Measurements from ENCODE around the gene MT1E. TPM values are rescaled to one million over a fixed set of nuclear protein-coding genes. Genes with fewer than 3 reads are reported as not detected.
A peak's percentile ranks its signal among the peaks of the same experiment; 100 is the strongest.

Gene MT1E
- total RNA-seq, 1 experiment from 2014 or later, result 114 TPM

GRCh38 chr16:56634715-56635440, 9.3 kb downstream of the MT1E start:
- ATAC-seq (peak; percentile 2; the same call in 1 of the 2 replicates), DNase-seq (ENCODE audit: low spot score) (no peak)
- no peak for TF ChIP-seq EMX1 (CRISPR knock-in tag; IDR thresholded peaks at IDR 0.05)
- no peak for TF ChIP-seq ZNF671 (CRISPR knock-in tag; IDR thresholded peaks at IDR 0.05)
- no peak for TF ChIP-seq ZBTB21 (CRISPR knock-in tag; IDR thresholded peaks at IDR 0.05; ENCODE audit: borderline replicate concordance)
- TF ChIP-seq ERG (CRISPR knock-in tag; IDR thresholded peaks at IDR 0.05), result no peak
- TF ChIP-seq PRRX2 (CRISPR knock-in tag; IDR thresholded peaks at IDR 0.05), result no peak
- TF ChIP-seq SMAD3 (CRISPR knock-in tag; IDR thresholded peaks at IDR 0.05; ENCODE audit: borderline replicate concordance), result no peak
- TF ChIP-seq, protein P1, sequence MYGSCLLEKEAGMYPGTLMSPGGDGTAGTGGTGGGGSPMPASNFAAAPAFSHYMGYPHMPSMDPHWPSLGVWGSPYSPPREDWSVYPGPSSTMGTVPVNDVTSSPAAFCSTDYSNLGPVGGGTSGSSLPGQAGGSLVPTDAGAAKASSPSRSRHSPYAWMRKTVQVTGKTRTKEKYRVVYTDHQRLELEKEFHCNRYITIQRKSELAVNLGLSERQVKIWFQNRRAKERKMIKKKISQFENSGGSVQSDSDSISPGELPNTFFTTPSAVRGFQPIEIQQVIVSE (CRISPR knock-in tag; IDR thresholded peaks at IDR 0.05; ENCODE audit: borderline replicate concordance), result no peak

GRCh38 chr16:56635441-56635967, 9.9 kb downstream of the MT1E start:
- TF ChIP-seq HMGXB4 (CRISPR knock-in tag; IDR thresholded peaks at IDR 0.05), result peak; percentile 52; the same call in 1 of the 2 replicates
- TF ChIP-seq TEAD4 (CRISPR knock-in tag; IDR thresholded peaks at IDR 0.05), result no peak
- TF ChIP-seq ZNF512 (CRISPR knock-in tag; IDR thresholded peaks at IDR 0.05; ENCODE audit: borderline replicate concordance), result no peak
- ChIA-PET CTCF (interaction anchor here (1.9 kb wide), 1 partner anchor 32 kb away, joined by 4 read pairs; no protein-coding TSS in a partner anchor), POLR2A (interaction anchor here (1.1 to 5.1 kb wide), 2 partner anchors 10 to 34 kb away, joined by 4 to 24 read pairs; partner anchors contain the start of genes MT1E and MT1H)
- no peak for DNase-seq (ENCODE audit: low spot score)
- peak; percentile 4 for ATAC-seq
- Mint-ChIP-seq H3K27ac (no peak overlapping the region), H3K27me3 (ENCODE audit: low read depth) (peaks cover 100% of the 10 kb centered on the region), H3K4me3 (peak overlapping the region; percentile 71), H3K4me1 (peaks cover 32% of the 10 kb centered on the region), H3K36me3 (peaks cover 6% of the 10 kb centered on the region; the same call in 1 of the 2 replicates), H3K9me3 (no peaks in the 10 kb centered on the region)

More at GRCh38 chr16:56634715-56635440, 9.3 kb downstream of the MT1E start:
- H3K4me1 Mint-ChIP-seq, result peaks cover 32% of the 10 kb centered on the region
- H3K36me3 Mint-ChIP-seq, result peaks cover 6% of the 10 kb centered on the region; the same call in 1 of the 2 replicates
- H3K27me3 Mint-ChIP-seq (ENCODE audit: low read depth), result peaks cover 100% of the 10 kb centered on the region
- no peaks in the 10 kb centered on the region for H3K9me3 Mint-ChIP-seq
- ChIA-PET POLR2A (interaction anchor here (0.8 to 5.1 kb wide), 3 partner anchors 9 to 47 kb away, joined by 4 to 24 read pairs (median 4); partner anchors contain the start of genes MT1E, MT1H and MT1X), CTCF (interaction anchor here (1.9 kb wide), 1 partner anchor 31 kb away, joined by 4 read pairs; no protein-coding TSS in a partner anchor)
- H3K27ac Mint-ChIP-seq, result no peak overlapping the region
- H3K4me3 Mint-ChIP-seq, result peak overlapping the region; percentile 71

DNA sequence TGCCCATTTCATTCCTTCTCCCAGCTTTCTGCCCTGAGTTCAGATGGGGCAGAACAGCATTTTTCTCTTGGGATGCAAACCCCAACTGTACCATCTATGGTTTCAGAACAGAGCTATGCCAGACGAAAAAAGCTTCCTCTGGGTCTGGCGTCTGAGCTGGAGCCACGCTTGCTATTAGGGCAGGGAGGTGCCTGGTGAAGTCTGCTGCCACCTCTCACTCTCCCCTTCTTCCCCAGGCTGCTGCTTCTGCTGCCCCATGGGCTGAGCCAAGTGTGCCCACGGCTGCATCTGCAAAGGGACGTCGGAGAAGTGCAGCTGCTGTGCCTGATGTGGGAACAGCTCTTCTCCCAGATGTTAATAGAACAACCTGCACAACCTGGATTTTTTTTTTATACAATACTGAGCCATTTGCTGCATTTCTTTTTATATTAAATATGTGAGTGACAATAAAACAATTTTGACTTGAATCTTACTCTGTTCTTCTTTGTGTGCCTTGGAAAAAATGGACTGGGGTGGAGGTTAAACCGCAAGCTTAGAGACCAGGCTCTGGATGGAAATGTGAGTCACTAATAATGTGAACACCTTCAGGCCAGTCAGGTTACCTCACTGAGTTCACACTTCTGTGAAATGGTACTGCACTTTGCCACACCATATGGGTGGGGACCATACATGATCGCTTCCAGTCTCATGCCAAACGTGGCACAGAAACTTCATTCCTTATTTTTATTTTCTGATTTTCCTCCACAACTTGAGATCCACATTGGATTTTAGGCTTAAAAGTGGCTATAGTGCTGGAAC, 11.2 kb downstream of the MT1E start:
- Mint-ChIP-seq H3K27me3 (ENCODE audit: low read depth) (peaks cover 100% of the 10 kb centered on the region), H3K27ac (no peak overlapping the region)
- TF ChIP-seq, protein P2, sequence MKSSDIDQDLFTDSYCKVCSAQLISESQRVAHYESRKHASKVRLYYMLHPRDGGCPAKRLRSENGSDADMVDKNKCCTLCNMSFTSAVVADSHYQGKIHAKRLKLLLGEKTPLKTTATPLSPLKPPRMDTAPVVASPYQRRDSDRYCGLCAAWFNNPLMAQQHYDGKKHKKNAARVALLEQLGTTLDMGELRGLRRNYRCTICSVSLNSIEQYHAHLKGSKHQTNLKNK (CRISPR knock-in tag; IDR thresholded peaks at IDR 0.05), result no peak
- TF ChIP-seq ZNF317 (CRISPR knock-in tag; IDR thresholded peaks at IDR 0.05; ENCODE audit: borderline replicate concordance, low read depth), result no peak
- TF ChIP-seq ELF4 (CRISPR knock-in tag; IDR thresholded peaks at IDR 0.05; ENCODE audit: low read depth), result no peak
- no peak for TF ChIP-seq ZBTB21 (CRISPR knock-in tag; IDR thresholded peaks at IDR 0.05; ENCODE audit: borderline replicate concordance)
- TF ChIP-seq, protein P3, sequence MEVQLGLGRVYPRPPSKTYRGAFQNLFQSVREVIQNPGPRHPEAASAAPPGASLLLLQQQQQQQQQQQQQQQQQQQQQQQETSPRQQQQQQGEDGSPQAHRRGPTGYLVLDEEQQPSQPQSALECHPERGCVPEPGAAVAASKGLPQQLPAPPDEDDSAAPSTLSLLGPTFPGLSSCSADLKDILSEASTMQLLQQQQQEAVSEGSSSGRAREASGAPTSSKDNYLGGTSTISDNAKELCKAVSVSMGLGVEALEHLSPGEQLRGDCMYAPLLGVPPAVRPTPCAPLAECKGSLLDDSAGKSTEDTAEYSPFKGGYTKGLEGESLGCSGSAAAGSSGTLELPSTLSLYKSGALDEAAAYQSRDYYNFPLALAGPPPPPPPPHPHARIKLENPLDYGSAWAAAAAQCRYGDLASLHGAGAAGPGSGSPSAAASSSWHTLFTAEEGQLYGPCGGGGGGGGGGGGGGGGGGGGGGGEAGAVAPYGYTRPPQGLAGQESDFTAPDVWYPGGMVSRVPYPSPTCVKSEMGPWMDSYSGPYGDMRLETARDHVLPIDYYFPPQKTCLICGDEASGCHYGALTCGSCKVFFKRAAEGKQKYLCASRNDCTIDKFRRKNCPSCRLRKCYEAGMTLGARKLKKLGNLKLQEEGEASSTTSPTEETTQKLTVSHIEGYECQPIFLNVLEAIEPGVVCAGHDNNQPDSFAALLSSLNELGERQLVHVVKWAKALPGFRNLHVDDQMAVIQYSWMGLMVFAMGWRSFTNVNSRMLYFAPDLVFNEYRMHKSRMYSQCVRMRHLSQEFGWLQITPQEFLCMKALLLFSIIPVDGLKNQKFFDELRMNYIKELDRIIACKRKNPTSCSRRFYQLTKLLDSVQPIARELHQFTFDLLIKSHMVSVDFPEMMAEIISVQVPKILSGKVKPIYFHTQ (CRISPR knock-in tag; IDR thresholded peaks at IDR 0.05), result no peak
- TF ChIP-seq, protein P4, sequence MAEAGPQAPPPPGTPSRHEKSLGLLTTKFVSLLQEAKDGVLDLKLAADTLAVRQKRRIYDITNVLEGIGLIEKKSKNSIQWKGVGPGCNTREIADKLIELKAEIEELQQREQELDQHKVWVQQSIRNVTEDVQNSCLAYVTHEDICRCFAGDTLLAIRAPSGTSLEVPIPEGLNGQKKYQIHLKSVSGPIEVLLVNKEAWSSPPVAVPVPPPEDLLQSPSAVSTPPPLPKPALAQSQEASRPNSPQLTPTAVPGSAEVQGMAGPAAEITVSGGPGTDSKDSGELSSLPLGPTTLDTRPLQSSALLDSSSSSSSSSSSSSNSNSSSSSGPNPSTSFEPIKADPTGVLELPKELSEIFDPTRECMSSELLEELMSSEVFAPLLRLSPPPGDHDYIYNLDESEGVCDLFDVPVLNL (CRISPR knock-in tag; IDR thresholded peaks at IDR 0.05; ENCODE audit: borderline replicate concordance, low read depth), result no peak

More for the DNA sequence above, 11.2 kb downstream of the MT1E start:
- no peaks in the 10 kb centered on the region for H3K9me3 Mint-ChIP-seq
- no peak overlapping the region for H3K4me3 Mint-ChIP-seq
- no peak for DNase-seq (ENCODE audit: low spot score)
- CTCF ChIA-PET, result interaction anchor here (0.6 to 1.8 kb wide), 5 partner anchors 16 to 65 kb away, joined by 3 to 5 read pairs (median 3); partner anchors contain the start of gene MT1G
- H3K36me3 Mint-ChIP-seq, result peaks cover 6% of the 10 kb centered on the region; the same call in 1 of the 2 replicates
- peaks cover 30% of the 10 kb centered on the region for H3K4me1 Mint-ChIP-seq
- no peak for ATAC-seq
- POLR2A ChIA-PET, result interaction anchor here (1.0 to 5.1 kb wide), 2 partner anchors 11 to 39 kb away, joined by 3 to 24 read pairs; partner anchors contain the start of gene MT1E

Measured in WTC11 (cell line).